ENCODE measurements around the gene CAPS2. TPM values are rescaled to one million over a fixed set of nuclear protein-coding genes. Genes with fewer than 3 reads are reported as not detected.

The CAPS2 gene
- total RNA-seq, 1 experiment from 2014 or later: 4.3 TPM

GRCh38 chr12:75360920-75361319 lies 30.8 kb upstream of the CAPS2 start:
- Histone ChIP-seq H3K4me1 (ENCODE audit: insufficient read depth, low read length) (peaks cover 2% of the 10 kb centered on the region; the same call in 1 of the 2 replicates), H3K4me2 (ENCODE audit: insufficient read depth, insufficient read length, low read length) (no peak overlapping the region), H3K27me3 (ENCODE audit: insufficient read depth, low read length) (no peaks in the 10 kb centered on the region), H3K23ac (ENCODE audit: insufficient read length, low read depth, low read length) (no peak overlapping the region), H4K5ac (ENCODE audit: insufficient read length, low read depth, low read length) (no peak overlapping the region), H3K14ac (ENCODE audit: insufficient read depth, low read length) (no peak overlapping the region), H3K9me3 (ENCODE audit: control insufficient read depth, low read depth, low read length) (peaks cover 5% of the 10 kb centered on the region), H2BK20ac (ENCODE audit: low read depth, low read length, poor library complexity, severe bottlenecking) (no peak overlapping the region), H3K27ac (ENCODE audit: insufficient read length, low read depth, low read length) (no peak overlapping the region), H4K91ac (ENCODE audit: insufficient read length, low read depth, low read length) (no peak overlapping the region), H3K79me1 (ENCODE audit: insufficient read depth, low read depth, low read length, poor library complexity, severe bottlenecking) (no peaks in the 10 kb centered on the region), H2BK12ac (ENCODE audit: insufficient read length, low read depth, low read length) (no peak overlapping the region), H2BK120ac (ENCODE audit: low read depth, low read length, poor library complexity, severe bottlenecking) (no peak overlapping the region), H3K23me2 (ENCODE audit: insufficient read length, low read depth, low read length, poor library complexity, severe bottlenecking) (no peaks in the 10 kb centered on the region), H2BK5ac (ENCODE audit: insufficient read length, low read length) (no peak overlapping the region), H4K8ac (replicated peaks; ENCODE audit: insufficient read length, low read depth, low read length) (no peak overlapping the region), H3K18ac (ENCODE audit: insufficient read length, low read depth, low read length) (no peak overlapping the region), H3K56ac (ENCODE audit: insufficient read length, low read depth, low read length) (no peak overlapping the region), H3K79me2 (ENCODE audit: insufficient read depth, low read length) (no peaks in the 10 kb centered on the region), H4K20me1 (ENCODE audit: control insufficient read depth, insufficient read depth, insufficient read length) (no peaks in the 10 kb centered on the region), H3K9ac (ENCODE audit: extremely low read depth, insufficient read length, low read length) (no peak overlapping the region), H2AK5ac (ENCODE audit: insufficient read length, low read length) (no peak overlapping the region), H2AFZ (ENCODE audit: low read length) (no peak overlapping the region), H3T11ph (ENCODE audit: low read length) (no peak overlapping the region), H3K4ac (ENCODE audit: low read depth, low read length) (no peak overlapping the region), H2BK15ac (ENCODE audit: low read depth, low read length) (no peak overlapping the region)
- peaks cover under 1 to 11% of the 10 kb centered on the region in 2 experiments; a peak in 4 of 5 replicates for H3K9me3 Mint-ChIP-seq
- TF ChIP-seq CTCF (conservative IDR thresholded peaks at IDR 0.05): no peak
- peaks cover 5 to 9% of the 10 kb centered on the region in 2 experiments; a peak in 3 of 4 replicates for H3K4me1 Mint-ChIP-seq
- H3K27ac Mint-ChIP-seq: no peak overlapping the region
- H3K36me3 Mint-ChIP-seq (ENCODE audit: insufficient read depth in 1 of 3, low read depth in 3 of 3): peaks cover 0 to 24% (median 20%) of the 10 kb centered on the region in 3 experiments; a peak in 5 of 7 replicates
- no peak overlapping the region for H3K4me3 Mint-ChIP-seq
- DNase-seq: no peak
- no peaks in the 10 kb centered on the region for H3K27me3 Mint-ChIP-seq (ENCODE audit: low read depth)
